ENCODE data around the gene GATAD2A. TPM values are rescaled to one million over a fixed set of nuclear protein-coding genes. Genes with fewer than 3 reads are reported as not detected.

Gene GATAD2A
- total and polyA plus RNA-seq, 10 of the 15 experiments (the other 5 are each of a cell fraction or from before 2014, with no cell fraction given): 2.6 to 173 (median 32.0) TPM

DNA sequence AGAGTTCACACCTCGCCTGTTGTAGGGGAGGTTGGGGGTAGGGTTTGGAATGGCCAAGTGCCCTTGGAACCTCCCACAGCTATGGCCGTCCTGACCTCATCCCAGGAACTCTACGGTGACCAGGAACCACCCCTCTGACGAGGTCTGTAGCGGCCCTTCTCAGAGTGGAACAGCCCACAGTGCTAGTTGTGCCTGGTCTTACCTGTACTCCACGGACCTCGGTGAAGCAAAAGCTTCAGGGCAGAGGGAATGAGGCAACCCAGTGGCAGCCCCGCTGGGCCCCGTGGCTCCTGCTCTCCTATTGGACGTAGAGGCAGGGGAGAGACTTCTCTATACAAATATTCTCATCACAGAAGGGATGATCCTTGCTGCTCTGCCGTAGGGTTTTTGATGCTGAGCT lies 102.7 kb downstream of the GATAD2A start:
- POLR2A ChIA-PET: no interaction called here
- no peak for TF ChIP-seq CBFB (IDR thresholded peaks at IDR 0.05; ENCODE audit: low read depth)
- peak; percentile 42; the same call in 1 of the 2 replicates for TF ChIP-seq POLR2A (IDR thresholded peaks at IDR 0.05; ENCODE audit: low read depth, low read length)
- WGBS (ENCODE audit: insufficient coverage, insufficient replicate concordance, low lambda C conversion rate, missing lambda C conversion rate): 98% methylated on average over 11 of the region's 11 CpGs
- Histone ChIP-seq H3K36me3 (ENCODE audit: control insufficient read depth in 2 of 2, insufficient read depth in 2 of 2, low read length in 1 of 2) (peaks cover 9 to 19% of the 10 kb centered on the region in 2 experiments), H4K20me1 (ENCODE audit: control insufficient read depth, insufficient read depth) (no peaks in the 10 kb centered on the region), H3K9ac (ENCODE audit: control insufficient read depth, insufficient read depth, low read length) (no peak overlapping the region), H3K79me2 (ENCODE audit: control insufficient read depth, insufficient read depth, low read length) (no peaks in the 10 kb centered on the region), H3K9me3 (replicated peaks; ENCODE audit: control insufficient read depth, insufficient read depth, low read length) (no peaks in the 10 kb centered on the region), H3K4me1 (ENCODE audit: control insufficient read depth, insufficient read depth, low read length) (no peaks in the 10 kb centered on the region), H2AFZ (ENCODE audit: control insufficient read depth, low read depth, low read length) (no peak overlapping the region), H3K4me3 (no peak overlapping the region), H3K4me2 (ENCODE audit: control insufficient read depth, insufficient read depth) (no peak overlapping the region), H3K27ac (ENCODE audit: control insufficient read depth, insufficient read depth) (no peak overlapping the region), H3K27me3 (replicated peaks in 1 of 2; ENCODE audit: control insufficient read depth in 2 of 2, insufficient read depth in 2 of 2, low read length in 1 of 2) (no peaks in the 10 kb centered on the region)
- ATAC-seq (no peak), DNase-seq (ENCODE audit: low read depth, low spot score) (no peak), FAIRE-seq (no peak)
- intact Hi-C loops (cut with micrococcal nuclease; ENCODE audit: unreplicated experiment): no loop called here
- RAD21 ChIA-PET (ENCODE audit: unreplicated experiment): no interaction called here
- no TSS peak for BruUV-seq (replicated peaks)
- CTCF ChIA-PET: interaction anchor here (1.0 kb wide), 1 partner anchor 147 kb away, joined by 3 read pairs; no protein-coding TSS in a partner anchor
- in situ Hi-C loops (cut with MboI): no loop called here
- SMC1A ChIA-PET (ENCODE audit: uncharacterized antibody, unreplicated experiment): no interaction called here

DNA sequence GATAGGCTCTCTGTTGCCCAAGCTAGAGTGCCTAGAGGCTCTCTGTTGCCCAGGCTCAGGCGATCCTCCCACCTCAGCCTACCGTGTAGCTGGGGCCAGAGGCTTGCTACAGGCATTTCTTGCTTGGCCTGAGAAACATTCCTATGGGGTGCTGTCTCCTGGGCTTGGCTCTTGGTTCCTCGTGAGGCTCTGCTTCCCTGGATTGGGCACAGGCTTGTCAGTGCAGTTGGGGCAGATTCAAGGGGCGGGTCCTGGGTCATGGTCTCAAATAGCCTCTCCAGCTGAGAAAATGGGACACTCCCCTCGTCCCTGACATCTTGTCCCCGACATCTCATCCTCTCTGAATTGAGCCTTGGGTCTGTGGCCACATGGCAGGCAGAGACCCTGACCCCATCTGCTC lies 105.0 kb downstream of the GATAD2A start:
- in situ Hi-C loops (cut with MboI): no loop called here
- CTCF ChIA-PET: no interaction called here
- WGBS (ENCODE audit: insufficient coverage, insufficient replicate concordance, low lambda C conversion rate, missing lambda C conversion rate): 87% methylated on average over 6 of the region's 6 CpGs

More for the DNA sequence above, 105.0 kb downstream of the GATAD2A start:
- Histone ChIP-seq H3K4me1 (ENCODE audit: control insufficient read depth, insufficient read depth, low read length) (no peaks in the 10 kb centered on the region), H3K4me2 (ENCODE audit: control insufficient read depth, insufficient read depth) (no peak overlapping the region), H3K9ac (ENCODE audit: control insufficient read depth, insufficient read depth, low read length) (no peak overlapping the region), H3K27me3 (replicated peaks in 1 of 2; ENCODE audit: control insufficient read depth in 2 of 2, insufficient read depth in 2 of 2, low read length in 1 of 2) (no peaks in the 10 kb centered on the region), H3K27ac (ENCODE audit: control insufficient read depth, insufficient read depth) (no peak overlapping the region), H4K20me1 (ENCODE audit: control insufficient read depth, insufficient read depth) (no peaks in the 10 kb centered on the region), H3K79me2 (ENCODE audit: control insufficient read depth, insufficient read depth, low read length) (no peaks in the 10 kb centered on the region; the same call in 1 of the 2 replicates), H3K9me3 (replicated peaks; ENCODE audit: control insufficient read depth, insufficient read depth, low read length) (no peaks in the 10 kb centered on the region), H3K4me3 (no peak overlapping the region), H2AFZ (ENCODE audit: control insufficient read depth, low read depth, low read length) (no peak overlapping the region), H3K36me3 (ENCODE audit: control insufficient read depth in 2 of 2, insufficient read depth in 2 of 2, low read length in 1 of 2) (peaks cover 2 to 7% of the 10 kb centered on the region in 2 experiments)
- ATAC-seq: peak; percentile 11; the same call in 1 of the 3 replicates
- 0 out of 2 replicates have a peak, but pooled peaks have one; percentile 61 for TF ChIP-seq POLR2A (IDR thresholded peaks at IDR 0.05; ENCODE audit: low read depth, low read length)
- TF ChIP-seq MYB (IDR thresholded peaks at IDR 0.05; ENCODE audit: borderline replicate concordance, low read depth, low read length): no peak
- TF ChIP-seq CREB1 (IDR thresholded peaks at IDR 0.05; ENCODE audit: low read depth): no peak
- ChIA-PET RAD21 (ENCODE audit: unreplicated experiment) (no interaction called here), SMC1A (ENCODE audit: uncharacterized antibody, unreplicated experiment) (no interaction called here), POLR2A (interaction anchor here (1.2 kb wide), 1 partner anchor 18 kb away, joined by 3 read pairs; no protein-coding TSS in a partner anchor)
- FAIRE-seq: no peak
- no TSS peak for BruUV-seq (replicated peaks)
- no peak for DNase-seq (ENCODE audit: low read depth, low spot score)
- intact Hi-C loops (cut with micrococcal nuclease; ENCODE audit: unreplicated experiment): no loop called here

Measured in GM12878 (cell line).